ENCODE results near the gene RIPOR2.

- TF ChIP-seq GATA2 (IDR thresholded peaks at IDR 0.05; ENCODE audit: low read depth, low read length) (no peak), GATA3 (IDR thresholded peaks at IDR 0.05; ENCODE audit: low read depth, low read length) (no peak)
These were observed 8.3 kb downstream of the RIPOR2 start for GRCh38 chr6:24927277-24927955.

All from SH-SY5Y (cell line).